SK-N-SH treated with all-trans-retinoic acid at 6 μM for 48 hours (cell line): ENCODE results near the gene NRARP.

Source experiments
- ATAC-seq: fragments of 200-7000 bp; cut with Tn5 transposase; 3 replicates; pipeline ENCODE4 v1.9.1; 2020; ENCODE audit warnings: mild to moderate bottlenecking, moderate library complexity
- BACH2 ChIP-seq: fragments of 250-450 bp; sonication (Bioruptor Pico); IDR thresholded peaks from 2 replicates; pipeline ENCODE4 v1.9.0; 2021; ENCODE audit warnings: mild to moderate bottlenecking, borderline replicate concordance
- ESRRG ChIP-seq: fragments of 250-450 bp; sonication (Bioruptor Pico); IDR thresholded peaks from 2 replicates; pipeline ENCODE4 v1.6.1; 2021; ENCODE audit warnings: mild to moderate bottlenecking
- ISL1 ChIP-seq: fragments of 250-450 bp; sonication (Bioruptor Pico); IDR thresholded peaks from 2 replicates; pipeline ENCODE4 v2.1.2; 2022; ENCODE audit warnings: mild to moderate bottlenecking, moderate library complexity
- OSR1 ChIP-seq: fragments of 250-450 bp; sonication (Bioruptor Pico); IDR thresholded peaks from 2 replicates; pipeline ENCODE4 v1.8.0; 2022; ENCODE audit warnings: moderate library complexity, mild to moderate bottlenecking, inconsistent platforms
- RARB ChIP-seq: fragments of 250-450 bp; sonication (Bioruptor Pico); IDR thresholded peaks from 2 replicates; pipeline ENCODE4 v1.8.0; 2021; ENCODE audit warnings: mild to moderate bottlenecking, moderate library complexity
- SNAI2 ChIP-seq: fragments of 250-450 bp; sonication (Bioruptor Pico); IDR thresholded peaks from 2 replicates; pipeline ENCODE4 v1.5.0; 2020; ENCODE audit warnings: mild to moderate bottlenecking, moderate library complexity
- ZC3H10 ChIP-seq: fragments of 250-450 bp; sonication (Bioruptor Pico); IDR thresholded peaks from 2 replicates; pipeline ENCODE4 v1.5.1; 2021; ENCODE audit warnings: mild to moderate bottlenecking, moderate library complexity
- ZFP30 ChIP-seq: fragments of 450-650 bp; formaldehyde crosslinking; IDR thresholded peaks from 2 replicates; pipeline ENCODE4 v1.5.0; 2022; ENCODE audit warnings: mild to moderate bottlenecking, moderate library complexity
- ZNF565 ChIP-seq: fragments of 450-650 bp; formaldehyde crosslinking; conservative IDR thresholded peaks from 2 replicates; pipeline ENCODE4 v1.5.0; 2020; ENCODE audit warnings: low read depth, mild to moderate bottlenecking, moderate library complexity
- ZNF70 ChIP-seq: fragments of 450-650 bp; formaldehyde crosslinking; IDR thresholded peaks from 2 replicates; pipeline ENCODE4 v1.5.0; 2020; ENCODE audit warnings: mild to moderate bottlenecking, moderate library complexity
- ZNF8 ChIP-seq: fragments of 450-650 bp; formaldehyde crosslinking; IDR thresholded peaks from 2 replicates; pipeline ENCODE4 v1.5.0; 2020; ENCODE audit warnings: mild to moderate bottlenecking, moderate library complexity
- TF ChIP-seq, protein P1 (sequence below): fragments of 250-450 bp; sonication (Bioruptor Pico); IDR thresholded peaks from 2 replicates; pipeline ENCODE4 v1.5.1; 2021; ENCODE audit warnings: mild to moderate bottlenecking, moderate library complexity
- TF ChIP-seq, protein P2 (sequence below): fragments of 250-450 bp; sonication (Bioruptor Pico); IDR thresholded peaks from 2 replicates; pipeline ENCODE4 v1.8.0; 2021; ENCODE audit warnings: low read depth, mild to moderate bottlenecking, moderate library complexity, borderline replicate concordance
- TF ChIP-seq, protein P3 (sequence below): fragments of 250-450 bp; sonication (Bioruptor Pico); IDR thresholded peaks from 2 replicates; pipeline ENCODE4 v1.5.1; 2020; ENCODE audit warnings: low read depth, mild to moderate bottlenecking, moderate library complexity

Gene NRARP

DNA sequence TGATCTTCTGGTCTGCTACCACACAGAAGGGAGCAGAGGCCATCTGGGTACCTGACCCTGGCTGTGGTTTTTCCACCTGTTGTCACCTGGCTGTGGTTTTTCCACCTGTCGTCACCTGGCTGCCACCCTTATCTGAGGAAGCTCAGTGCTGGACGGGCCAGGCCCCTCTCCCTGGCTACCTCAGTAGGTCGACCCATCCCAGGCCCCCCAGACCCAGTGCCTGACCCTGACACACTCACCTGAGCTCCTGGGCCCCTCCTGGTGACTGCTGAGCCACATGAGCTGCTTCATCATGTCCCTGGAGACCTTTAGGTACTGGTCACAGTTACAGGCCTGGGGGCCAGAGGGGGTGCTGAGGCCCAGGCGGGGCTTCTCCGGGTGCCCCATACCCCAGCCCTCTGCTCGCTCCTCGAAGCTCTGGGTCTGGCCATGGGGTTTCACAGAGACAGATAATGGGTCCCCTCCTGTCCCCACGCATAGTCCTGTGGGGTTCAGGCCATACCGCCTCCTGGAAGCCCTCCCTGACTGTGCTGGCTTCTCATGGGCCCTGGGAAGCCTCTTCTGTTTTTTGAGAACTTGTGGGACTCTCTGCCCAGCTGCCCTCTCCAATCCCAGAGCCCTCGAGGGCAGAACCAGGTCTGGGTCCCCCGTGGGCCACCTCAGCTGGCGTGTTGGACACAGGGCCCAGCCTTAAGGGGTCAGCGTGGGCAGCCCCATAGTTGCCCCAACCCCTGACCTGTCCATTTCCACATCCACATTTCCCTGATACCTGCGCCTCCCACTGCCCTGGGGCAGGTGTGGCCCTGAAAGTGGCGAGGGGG is 7.5 kb upstream of the NRARP start:
- no peak for TF ChIP-seq RARB (CRISPR knock-in tag)
- TF ChIP-seq, protein P1, sequence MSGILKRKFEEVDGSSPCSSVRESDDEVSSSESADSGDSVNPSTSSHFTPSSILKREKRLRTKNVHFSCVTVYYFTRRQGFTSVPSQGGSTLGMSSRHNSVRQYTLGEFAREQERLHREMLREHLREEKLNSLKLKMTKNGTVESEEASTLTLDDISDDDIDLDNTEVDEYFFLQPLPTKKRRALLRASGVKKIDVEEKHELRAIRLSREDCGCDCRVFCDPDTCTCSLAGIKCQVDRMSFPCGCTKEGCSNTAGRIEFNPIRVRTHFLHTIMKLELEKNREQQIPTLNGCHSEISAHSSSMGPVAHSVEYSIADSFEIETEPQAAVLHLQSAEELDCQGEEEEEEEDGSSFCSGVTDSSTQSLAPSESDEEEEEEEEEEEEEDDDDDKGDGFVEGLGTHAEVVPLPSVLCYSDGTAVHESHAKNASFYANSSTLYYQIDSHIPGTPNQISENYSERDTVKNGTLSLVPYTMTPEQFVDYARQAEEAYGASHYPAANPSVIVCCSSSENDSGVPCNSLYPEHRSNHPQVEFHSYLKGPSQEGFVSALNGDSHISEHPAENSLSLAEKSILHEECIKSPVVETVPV (CRISPR knock-in tag): no peak
- ATAC-seq: no peak

DNA sequence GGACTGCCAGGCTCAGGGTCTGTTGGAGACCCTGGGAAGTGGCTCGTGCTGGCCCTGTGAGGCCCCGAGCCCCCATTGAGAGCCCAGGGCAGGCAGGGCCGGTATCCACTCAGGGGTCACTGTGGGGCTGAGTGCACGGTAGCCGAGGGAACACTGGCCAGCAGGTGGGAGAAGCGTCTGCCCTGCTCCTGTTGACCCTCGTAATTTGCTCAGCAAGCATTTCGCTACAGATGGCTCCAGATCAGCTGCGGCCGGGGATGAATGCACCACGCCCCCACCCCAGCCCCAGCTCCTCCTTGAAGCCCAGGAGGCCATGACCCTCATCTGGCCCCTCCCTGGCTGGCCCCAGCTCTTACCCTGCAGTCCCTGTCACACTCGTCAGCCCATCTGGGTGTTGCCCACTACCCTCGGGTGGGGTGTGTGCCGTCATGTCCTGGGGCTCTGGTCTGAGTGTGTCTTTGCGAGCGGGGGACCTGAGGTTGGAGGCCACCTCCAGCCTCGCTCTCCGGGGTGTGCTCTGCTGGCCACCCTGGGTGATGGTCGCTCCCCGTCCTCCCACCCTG is 6.1 kb upstream of the NRARP start:
- no peak for ATAC-seq
- TF ChIP-seq ZNF8 (no peak), RARB (CRISPR knock-in tag) (no peak), ZC3H10 (no peak), ISL1 (CRISPR knock-in tag) (no peak), ZNF70 (CRISPR knock-in tag) (no peak), BACH2 (no peak), OSR1 (CRISPR knock-in tag) (no peak), ZFP30 (CRISPR knock-in tag) (no peak)
- TF ChIP-seq, protein P2, sequence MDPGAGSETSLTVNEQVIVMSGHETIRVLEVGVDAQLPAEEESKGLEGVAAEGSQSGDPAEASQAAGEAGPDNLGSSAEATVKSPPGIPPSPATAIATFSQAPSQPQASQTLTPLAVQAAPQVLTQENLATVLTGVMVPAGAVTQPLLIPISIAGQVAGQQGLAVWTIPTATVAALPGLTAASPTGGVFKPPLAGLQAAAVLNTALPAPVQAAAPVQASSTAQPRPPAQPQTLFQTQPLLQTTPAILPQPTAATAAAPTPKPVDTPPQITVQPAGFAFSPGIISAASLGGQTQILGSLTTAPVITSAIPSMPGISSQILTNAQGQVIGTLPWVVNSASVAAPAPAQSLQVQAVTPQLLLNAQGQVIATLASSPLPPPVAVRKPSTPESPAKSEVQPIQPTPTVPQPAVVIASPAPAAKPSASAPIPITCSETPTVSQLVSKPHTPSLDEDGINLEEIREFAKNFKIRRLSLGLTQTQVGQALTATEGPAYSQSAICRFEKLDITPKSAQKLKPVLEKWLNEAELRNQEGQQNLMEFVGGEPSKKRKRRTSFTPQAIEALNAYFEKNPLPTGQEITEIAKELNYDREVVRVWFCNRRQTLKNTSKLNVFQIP (CRISPR knock-in tag): no peak
- TF ChIP-seq, protein P3, sequence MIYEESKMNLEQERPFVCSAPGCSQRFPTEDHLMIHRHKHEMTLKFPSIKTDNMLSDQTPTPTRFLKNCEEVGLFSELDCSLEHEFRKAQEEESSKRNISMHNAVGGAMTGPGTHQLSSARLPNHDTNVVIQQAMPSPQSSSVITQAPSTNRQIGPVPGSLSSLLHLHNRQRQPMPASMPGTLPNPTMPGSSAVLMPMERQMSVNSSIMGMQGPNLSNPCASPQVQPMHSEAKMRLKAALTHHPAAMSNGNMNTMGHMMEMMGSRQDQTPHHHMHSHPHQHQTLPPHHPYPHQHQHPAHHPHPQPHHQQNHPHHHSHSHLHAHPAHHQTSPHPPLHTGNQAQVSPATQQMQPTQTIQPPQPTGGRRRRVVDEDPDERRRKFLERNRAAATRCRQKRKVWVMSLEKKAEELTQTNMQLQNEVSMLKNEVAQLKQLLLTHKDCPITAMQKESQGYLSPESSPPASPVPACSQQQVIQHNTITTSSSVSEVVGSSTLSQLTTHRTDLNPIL: no peak
- TF ChIP-seq, protein P1 (CRISPR knock-in tag): no peak

DNA sequence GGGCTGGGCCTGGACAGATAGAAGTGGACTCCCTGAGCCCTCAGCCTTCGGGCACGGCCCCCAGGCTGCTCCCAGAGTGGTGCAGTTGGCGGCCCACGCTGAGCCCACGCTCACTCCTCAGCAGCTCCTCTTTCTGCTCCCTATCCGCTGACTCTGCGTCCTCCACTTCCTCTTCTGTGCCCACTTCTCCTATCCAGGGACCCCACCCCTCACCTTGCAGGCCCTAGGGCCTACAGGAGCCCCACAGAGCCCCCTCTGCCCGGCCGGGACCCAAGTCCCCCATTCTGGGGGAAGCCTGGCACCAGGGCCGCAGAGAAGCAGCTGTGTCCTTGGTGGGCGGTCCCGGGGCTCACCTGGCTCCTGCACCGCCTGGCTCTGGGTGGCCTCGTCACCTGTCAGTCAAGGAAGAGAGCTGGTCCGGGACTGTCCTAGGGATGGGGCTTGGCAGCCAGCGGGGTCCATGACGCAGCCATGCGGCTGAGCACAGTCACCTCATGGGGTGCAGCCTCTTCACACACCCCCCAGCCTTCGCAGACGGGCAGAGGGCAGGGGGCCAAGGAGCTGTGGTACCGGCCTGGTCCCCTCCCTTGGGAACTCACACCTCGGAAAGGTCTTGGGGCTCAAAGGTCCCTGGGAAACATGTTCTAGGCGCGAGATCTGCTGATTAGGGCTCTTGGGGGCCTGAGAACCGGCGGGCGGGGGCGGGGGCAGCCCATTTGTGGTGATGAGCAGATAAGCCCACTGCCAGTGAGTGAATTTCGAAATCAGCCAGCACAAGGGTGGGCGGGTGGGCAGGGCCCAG is 5.4 kb upstream of the NRARP start:
- TF ChIP-seq, protein P1 (CRISPR knock-in tag): no peak
- TF ChIP-seq OSR1 (CRISPR knock-in tag) (no peak), SNAI2 (CRISPR knock-in tag) (no peak), ISL1 (CRISPR knock-in tag) (no peak), BACH2 (no peak), ZNF70 (CRISPR knock-in tag) (no peak), ZC3H10 (no peak), ZNF565 (no peak), RARB (CRISPR knock-in tag) (no peak)
- TF ChIP-seq, protein P2 (CRISPR knock-in tag): no peak
- ATAC-seq: no peak

DNA sequence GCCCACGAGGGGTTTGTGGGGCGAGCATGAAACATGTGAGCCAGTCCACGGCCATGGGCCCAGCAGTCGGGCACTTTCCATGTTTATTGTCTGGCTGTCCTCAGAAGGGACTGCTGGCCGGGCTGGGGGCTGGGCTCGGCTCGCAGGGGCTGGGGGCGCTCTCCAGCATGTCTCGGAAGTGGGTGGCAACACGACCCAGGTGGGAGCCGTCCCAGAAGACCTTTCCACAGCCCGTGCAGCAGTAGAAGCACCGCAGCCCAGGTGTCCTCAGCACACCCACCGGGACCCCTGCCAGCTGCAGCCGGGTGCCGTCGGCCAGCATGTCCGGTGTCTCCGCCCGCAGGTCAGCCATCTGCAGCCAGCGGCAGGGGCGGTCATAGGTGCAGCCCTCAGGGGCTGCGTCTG is 4.8 kb upstream of the NRARP start:
- TF ChIP-seq ESRRG (CRISPR knock-in tag): no peak
- ATAC-seq: no peak
